HG03139 (cell line): ENCODE measurements around the gene CPNE2.

ENCODE experiments used
- ATAC-seq: cut with Tn5 transposase; IDR thresholded peaks from one replicate; pipeline ENCODE4 v1.9.1; 2021; ENCODE audit not compliant: unreplicated experiment

Gene CPNE2

DNA sequence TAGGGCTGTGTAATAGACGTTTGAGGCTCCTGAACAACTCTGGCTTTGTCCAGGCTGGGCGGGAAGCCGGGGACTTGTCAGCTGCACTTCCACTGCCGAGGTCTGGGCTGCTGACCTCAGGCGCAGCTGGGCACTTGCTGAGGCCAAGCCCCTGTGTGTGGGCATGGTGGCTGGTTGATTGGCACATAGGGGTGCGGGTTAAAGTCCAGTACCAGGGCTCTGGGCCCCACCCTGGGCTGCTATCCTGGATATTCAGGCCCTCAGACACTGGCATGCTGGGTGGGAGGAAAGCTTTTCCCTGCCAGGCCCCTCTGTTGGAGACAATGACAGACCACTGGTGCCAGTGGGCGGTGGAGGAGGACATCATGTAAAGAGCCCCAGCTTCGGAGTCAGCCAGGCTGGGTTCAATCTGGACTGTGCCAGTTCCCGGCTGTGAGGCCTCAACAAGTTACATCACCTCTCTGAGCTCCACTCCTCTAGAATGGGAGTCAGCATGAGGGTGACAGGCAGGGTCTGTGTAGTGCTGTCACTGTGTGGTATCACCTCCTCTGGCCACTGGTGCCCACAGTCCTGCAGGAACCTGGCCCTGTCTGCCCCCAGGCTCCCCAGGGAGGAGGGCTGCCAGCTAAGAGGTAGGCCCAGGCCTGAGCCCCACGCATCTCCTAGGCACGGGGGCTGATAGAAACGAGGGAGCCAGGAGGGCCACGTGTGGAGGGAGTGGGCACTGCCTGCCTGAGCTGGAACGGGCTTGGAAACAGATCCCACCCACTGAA, 51.0 kb downstream of the CPNE2 start:
- ATAC-seq: no peak

DNA sequence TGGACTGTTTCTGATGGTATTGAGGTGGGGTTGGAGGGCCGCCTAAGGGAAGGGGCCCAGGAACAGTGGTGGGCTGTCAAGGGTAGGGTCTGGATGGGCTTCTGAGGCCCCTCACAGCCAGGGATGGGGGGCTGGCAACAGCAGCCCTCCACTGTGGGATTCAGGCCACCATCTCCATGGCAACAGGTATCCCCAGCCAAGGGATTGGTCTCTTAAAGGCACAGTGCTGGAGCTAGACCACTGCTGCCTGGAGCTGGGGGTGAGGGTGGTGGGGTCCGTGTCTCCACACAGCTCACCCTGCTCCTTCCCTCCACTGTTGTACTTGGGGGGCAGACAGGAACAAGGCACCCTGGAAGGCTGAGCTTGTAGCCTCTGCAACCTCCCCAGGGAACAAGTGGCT, 51.6 kb downstream of the CPNE2 start:
- no peak for ATAC-seq

DNA sequence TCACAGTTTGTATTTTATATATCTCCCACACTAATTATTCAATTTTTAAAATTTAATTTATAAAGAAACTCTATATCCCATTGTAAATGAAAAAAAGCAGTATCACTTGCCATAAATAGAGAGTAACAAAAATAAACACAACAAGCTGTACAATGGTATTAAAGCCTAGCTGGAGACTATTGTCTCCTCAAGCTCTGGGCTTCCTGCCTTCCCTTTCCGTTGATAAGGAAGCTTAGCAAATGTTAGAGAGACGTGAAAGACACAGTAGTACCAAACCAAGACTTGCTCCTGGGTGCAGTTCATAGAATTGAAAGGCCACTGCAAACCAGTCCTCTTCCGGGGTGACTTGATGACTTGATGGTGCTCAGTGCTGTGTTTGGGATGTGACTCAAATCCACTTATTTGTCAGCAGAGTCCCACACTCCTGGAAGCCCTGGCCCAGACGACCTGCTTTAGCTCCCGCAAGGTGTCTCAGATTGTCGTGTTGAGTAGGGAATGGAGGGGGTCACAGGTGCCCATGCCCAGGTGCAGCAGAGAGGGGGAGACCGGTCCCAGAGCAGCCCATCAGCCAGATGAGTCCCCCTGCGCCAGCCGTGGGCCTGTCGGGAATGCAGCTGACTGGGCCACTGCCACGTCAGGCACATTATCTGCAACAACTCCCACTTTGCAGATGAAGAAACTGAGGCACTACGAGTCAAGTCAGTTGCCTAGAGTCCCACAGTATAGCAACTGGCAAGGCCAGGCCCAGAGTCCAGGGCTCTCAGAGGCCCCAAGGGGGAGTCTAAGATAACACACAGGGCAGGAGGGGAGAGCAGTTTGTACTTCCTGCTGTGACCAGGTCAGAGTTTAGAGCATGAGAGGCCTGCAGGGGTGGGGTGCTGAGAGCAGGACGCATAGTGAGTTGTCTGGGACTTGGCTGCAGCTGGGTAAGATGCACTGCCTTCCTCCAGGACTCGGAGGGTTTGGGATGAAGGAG, 53.0 kb downstream of the CPNE2 start:
- ATAC-seq: no peak

DNA sequence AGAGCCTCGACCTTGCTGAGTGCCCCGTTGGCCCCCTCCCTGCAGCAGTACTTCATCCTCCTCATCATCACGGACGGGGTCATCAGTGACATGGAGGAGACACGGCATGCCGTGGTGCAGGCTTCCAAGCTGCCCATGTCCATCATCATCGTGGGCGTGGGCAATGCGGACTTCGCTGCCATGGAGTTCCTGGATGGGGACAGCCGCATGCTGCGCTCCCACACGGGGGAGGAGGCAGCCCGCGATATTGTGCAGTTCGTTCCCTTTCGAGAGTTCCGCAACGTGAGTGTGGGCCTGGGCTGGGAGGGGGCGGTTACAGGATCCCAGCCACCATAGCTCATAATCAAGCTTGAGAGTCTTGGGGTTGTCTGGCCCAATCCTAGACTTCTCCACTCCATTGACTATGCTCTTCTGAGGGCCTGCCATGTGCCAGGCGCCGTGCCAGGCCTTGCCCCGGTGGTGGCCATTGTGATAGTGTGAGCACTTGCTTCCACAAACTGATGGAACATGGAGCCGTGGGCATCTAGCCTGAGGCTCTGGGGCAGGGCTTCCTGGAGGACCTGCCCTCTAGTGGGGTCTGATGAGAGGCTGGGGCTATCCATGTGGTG, 53.8 kb downstream of the CPNE2 start:
- no peak for ATAC-seq

DNA sequence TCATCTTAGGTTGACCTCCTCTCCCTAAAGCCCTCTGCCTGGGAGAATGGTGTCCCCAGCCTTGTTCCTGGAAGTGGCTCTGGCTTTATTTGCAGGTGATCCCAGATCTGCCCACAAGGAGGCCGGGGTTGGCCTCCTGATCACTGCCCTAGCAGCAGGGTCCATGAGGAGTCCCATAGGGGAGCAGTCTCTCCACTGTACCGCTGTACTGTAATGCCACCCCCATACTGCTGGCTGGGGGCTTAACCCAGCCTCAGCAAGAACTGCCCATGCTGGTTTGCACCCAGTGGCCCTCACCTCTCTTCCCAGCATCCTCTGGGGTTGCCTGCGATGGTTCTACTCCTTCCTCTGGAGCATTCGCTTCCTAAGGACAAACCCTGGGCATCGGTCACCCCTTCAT, 54.4 kb downstream of the CPNE2 start:
- no peak for ATAC-seq

DNA sequence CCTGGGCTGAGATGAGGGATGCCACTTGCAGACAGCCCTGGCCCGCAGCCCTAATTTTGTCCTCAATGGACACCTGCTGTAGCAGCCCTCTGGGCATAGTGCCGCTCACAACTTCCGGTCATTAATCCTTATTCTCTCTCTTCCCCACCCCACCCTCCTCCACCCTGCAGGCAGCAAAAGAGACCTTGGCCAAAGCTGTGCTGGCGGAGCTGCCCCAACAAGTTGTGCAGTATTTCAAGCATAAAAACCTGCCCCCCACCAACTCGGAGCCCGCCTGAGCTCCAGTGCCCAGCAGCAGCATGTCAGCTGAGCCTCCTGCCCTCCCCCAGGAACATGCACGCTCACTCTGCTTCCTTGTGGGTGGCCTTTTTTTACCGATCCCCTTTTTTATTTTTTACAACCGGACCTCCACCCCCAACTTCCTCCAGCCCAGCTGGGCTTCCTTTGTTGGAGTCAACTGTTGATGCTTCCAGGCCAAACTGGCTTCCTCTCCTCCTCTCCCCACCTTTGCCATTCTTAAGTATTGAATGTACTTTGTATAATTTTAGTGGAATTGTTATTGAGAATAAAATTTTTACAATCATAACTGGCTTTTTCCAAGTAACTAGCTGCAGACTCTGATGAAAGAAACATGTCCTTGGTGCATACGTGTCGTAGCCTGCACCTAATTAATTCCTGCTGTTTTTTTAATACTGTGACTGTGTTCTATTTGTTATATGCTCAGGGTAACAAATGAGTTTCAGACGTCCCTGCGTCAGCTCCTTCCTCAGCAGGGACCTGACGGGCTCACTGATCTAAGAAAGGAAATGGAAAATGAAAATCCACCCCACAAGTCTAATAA, 55.2 kb downstream of the CPNE2 start:
- ATAC-seq: no peak

DNA sequence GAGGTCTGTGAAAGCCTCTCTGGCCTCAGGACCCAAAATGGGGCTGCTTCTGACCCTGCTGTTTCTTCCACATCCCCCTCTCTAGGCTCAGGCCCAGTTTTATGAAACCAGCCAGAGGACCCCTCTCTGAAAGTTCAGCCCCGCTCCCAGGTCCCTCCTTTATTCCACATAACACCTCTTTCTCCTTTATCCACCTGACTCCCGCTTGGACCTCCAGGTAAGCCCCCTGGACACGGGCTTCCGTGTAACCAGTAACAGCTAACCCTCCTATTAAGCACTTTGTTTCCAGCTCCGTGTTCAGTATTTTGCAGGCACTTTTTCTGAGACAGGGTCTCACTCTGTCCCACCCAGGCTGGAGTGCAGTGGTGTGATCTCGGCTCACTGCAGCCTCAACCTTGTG, 56.1 kb downstream of the CPNE2 start:
- no peak for ATAC-seq

DNA sequence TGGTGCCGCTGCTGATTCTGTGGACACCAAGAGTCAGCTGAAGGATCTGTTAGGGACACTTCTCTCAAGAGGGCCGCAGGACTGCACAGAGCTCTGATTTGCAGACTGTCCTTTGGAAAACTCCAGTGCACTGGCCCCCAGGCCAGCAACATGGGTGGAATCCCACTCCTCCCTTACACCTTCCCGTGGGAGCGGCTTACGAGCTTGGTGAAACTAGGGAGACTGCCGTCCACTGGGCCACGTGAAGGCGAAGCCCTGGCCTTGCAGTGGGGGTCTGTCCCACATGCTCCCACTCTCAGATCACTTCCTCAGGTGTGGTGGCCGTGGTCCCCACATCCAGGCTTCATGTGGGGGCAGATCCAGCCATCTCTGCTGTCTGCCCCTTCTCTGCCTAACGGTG, 57.0 kb downstream of the CPNE2 start:
- ATAC-seq: no peak

DNA sequence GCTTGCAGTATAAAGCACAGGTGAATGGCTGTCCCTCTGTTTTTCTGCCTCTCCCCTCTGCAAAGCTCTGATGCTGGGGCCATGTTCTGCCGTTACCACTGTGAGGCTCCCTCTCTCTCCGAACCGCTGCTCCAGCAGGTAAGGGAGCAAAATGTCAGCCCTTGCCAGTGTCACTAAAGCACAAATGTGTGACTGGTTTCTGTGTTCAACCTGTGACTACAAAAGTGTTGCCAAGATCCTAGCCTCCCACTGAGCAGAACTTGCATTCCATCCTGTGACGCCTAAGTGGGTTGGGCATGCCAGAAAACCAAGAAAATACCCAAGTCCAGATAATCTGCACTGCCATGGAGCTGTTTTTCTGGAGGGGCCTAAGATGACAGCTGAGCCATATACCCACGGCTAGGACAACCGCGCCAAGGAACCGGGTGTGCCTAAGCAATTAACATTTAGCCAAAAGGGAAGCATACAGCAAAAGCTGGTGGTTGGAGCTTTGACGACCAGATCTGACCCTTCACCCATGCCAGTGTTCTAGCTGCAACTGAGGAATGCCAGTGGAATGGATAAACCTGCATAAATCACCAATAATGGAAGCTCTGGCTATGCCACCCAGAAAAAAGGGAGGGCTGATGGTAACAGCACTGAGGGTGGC, 58.4 kb downstream of the CPNE2 start:
- no peak for ATAC-seq

DNA sequence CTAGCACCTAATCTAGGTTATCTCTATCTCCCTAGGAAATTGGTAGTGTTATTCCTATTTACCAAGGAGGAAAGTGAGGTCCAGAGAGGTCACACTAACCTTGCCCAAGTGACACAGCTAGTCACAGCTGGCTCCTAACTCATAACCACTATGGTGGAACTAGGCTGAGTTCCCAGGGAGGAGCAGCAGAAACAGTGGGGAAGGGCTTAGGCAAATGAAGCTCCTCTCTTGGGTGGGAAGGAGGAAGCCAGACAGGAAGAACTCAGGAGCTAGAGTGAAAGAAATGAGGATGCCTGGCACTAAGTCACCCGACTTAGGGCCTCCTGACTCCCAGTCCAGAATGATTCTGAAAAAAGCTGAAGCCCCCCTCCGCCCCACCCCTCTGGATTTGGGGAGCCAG, 59.0 kb downstream of the CPNE2 start:
- ATAC-seq: no peak

DNA sequence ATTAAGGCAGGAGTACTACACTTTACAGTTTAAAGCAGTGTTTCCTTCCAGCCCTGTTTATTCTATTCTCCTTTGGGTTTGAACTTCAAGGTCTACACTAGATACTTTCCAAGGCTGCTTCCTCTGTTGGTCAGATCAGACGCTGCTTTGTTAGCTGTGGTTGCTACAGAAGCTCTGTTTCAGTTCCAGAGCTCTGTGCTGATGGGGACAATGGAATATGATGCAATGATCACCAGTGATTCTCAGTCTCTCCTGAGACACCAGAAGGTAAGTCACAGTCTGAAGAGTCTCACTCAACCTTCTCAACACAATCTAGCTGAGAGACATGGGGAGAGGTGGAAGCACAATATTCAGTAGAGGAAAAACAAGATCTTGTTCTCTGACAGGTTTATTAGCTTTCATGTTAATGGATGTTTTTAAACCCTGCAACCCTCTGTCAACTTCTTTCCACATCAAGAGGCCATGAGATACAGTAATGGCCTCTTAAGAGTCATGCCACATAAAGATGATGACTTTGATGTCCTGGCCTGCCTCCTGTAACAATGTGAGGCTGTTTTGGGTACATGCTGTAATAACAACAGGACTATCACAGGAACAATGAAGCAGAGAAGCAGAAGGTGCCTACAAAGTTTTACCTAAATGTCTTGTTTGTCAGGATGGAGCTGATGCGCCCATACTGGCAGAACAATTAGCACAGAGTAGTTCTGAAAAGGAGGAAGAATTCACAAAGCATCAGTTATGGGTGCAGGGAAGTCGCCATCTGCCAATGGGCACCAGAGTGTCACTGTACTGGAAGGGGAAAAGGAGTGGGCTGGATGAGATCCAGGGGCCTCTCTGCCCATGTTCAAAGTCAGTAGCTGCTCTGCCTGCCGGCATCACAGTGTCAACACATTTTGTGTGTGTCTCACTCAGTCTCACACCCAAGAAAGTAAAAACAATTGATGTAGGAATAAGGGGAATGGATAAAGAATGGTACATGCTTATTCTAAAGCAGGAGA, 60.0 kb downstream of the CPNE2 start:
- ATAC-seq: no peak

DNA sequence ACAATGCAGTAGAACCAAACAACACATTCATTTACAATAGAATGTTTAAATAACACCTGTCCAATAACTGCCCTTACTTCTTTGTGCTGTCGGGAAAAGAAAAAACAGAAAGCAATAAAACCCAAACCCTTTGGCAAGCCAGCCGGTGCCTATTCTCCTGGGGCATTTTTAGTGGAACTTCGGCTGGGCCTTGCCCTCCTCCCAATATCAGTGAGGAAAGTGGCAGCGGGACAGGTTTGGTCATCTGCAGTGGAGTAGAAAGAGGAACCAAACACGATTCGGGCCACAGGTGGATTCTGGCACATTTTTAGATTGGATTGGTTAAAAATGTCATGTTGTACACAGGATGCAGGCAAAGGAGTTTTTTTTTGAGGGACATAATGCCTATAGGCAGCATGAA, 61.5 kb downstream of the CPNE2 start:
- ATAC-seq: no peak

DNA sequence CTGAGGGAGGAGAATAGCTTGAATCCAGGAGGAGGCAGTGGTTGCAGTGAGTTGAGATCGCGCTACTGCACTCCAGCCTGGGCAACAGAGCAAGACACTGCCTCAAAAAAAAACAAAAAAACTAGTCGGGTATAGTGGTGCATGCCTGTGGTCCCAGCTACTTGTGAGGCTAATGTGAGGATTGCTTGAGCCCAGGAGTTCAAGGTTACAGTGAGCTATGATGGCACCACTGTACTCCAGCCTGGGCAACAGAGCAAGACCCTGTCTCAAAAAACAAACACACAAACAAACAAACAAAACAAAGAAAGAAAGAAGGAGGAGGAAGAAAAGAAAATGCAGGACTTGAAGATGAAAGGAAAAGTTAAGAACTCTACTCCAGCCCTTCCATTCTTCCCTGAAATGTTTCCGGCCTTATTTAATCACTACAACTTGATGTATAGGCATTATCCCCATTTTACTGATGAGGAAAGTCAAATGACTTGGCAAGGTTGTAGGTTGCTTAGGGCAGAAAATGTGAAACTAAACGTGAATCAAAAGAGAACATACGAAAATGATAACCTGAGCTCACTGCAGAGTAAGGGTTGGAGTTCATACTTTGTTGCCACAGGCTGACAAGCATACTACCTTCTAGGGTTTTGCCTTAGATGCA, 63.4 kb downstream of the CPNE2 start:
- ATAC-seq: no peak

DNA sequence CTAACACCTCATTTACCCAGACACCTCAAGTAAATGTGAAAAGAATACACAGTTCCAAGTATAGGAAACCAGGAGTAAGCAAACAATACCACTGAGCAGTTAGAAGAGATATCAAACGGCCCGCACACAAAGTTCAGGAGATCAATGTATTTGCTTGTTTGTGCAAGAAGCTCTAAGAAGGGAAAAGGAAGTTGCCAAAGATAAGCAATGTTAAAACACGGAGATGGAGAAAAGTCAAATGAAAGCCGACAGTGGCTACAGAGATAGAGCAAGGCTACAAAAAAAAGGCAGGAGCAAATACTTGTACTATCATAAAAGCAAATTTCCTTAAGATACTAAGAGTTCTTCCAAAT, 63.9 kb downstream of the CPNE2 start:
- no peak for ATAC-seq

DNA sequence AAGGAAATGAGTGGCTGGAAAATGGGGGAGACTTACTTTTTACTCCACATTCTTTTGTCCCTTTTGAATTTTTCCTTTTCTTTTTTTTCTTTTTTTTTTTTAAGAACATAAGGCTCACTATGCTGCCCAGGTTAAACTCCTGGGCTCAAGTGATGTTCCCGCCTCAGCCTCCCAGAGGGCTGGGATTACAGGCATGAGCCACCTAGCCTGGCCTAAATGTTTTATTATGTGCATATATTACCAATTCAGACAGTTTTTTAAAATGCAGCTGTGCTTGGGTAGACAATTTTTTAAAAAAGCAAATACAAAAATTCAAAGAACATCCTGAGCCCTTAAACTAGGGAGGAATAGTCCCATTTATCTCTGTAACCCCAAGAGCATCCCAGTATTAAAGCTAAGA, 65.2 kb downstream of the CPNE2 start:
- ATAC-seq: no peak

DNA sequence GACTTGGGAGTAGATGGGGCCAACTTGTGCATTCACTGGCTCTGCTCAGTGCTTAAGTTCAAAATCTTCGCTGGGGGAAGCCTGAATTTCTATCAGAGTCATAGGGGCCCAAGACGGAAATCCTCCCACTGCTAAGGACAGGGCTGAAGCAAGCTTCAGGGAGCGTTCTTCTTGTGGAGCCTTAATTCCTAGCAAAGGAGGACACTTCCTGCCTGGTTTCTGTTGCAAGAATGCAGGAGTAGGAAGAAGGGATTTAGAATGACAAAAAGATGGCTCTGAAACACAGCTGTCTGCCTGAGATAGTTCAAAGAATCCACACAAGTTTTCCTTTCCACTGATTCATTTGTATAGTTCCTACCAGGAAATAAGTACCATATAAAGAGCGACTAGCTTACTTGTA, 67.1 kb downstream of the CPNE2 start:
- no peak for ATAC-seq

DNA sequence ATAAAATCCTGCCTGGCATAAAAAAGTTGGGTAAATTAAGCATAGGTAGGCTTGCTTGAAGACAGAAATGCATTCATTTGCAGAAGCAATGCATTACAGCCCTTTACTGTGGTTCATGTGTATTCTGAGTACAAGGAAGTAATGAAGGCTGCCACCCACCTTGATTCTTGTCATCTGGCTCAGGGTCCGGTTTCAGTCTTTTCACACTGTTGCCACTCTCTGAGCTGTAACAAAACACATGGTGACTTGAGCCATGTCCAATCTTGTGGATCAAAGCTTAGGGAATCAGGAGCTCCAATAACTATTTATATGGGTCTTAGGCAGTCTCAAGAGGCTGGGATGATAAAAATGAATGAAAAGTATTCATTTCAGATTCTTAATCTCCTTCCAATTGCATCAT, 71.5 kb downstream of the CPNE2 start:
- no peak for ATAC-seq

DNA sequence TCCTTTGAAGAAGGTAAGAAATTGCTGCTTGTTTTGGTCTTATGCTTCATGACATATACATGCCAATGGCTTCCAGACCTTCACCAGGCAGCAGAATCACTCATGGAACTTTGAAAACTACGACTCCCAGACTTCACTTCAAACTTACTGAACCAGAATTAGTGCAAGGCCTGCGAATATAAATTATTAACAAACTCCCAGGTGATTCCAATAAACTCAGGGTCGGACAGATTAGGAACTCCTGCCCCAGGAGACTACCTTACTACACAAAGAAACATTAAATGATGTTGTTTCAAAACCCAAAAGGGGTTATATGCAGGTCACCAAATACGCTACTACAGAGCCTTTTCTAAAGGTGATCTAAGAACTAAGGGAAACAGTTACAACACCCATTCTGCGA, 73.1 kb downstream of the CPNE2 start:
- ATAC-seq: no peak

DNA sequence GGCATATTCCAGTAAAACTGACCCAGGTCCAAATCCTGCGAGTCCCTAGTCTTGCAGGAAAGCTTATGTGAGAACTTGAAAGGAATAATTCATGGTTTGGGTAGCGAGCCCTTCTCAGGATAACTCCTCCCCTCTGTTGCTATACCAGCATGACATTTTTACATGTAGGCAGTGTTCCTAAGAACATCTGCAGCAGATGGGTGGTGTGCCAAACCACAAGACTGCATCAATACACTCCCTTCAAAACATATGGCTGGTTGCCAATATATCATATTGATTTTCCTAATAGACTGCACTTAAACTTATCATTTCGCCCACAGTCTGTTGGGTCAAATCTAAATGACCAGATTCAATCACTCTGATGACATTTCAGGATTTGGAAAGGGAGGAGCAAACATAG, 73.6 kb downstream of the CPNE2 start:
- no peak for ATAC-seq
